ENCODE results near the gene LITAFD. TPM values are rescaled to one million over a fixed set of nuclear protein-coding genes. Genes with fewer than 3 reads are reported as not detected.

The LITAFD gene
- polyA plus RNA-seq, 1 experiment: not detected

- Histone ChIP-seq H3K27me3 (ENCODE audit: control insufficient read depth, insufficient read depth, low read length) (no peaks in the 10 kb centered on the region), H3K36me3 (ENCODE audit: control insufficient read depth, insufficient read depth, low read length) (peaks cover 13% of the 10 kb centered on the region), H3K4me3 (ENCODE audit: low read depth, low read length) (no peak overlapping the region)
- TF ChIP-seq, protein P1, sequence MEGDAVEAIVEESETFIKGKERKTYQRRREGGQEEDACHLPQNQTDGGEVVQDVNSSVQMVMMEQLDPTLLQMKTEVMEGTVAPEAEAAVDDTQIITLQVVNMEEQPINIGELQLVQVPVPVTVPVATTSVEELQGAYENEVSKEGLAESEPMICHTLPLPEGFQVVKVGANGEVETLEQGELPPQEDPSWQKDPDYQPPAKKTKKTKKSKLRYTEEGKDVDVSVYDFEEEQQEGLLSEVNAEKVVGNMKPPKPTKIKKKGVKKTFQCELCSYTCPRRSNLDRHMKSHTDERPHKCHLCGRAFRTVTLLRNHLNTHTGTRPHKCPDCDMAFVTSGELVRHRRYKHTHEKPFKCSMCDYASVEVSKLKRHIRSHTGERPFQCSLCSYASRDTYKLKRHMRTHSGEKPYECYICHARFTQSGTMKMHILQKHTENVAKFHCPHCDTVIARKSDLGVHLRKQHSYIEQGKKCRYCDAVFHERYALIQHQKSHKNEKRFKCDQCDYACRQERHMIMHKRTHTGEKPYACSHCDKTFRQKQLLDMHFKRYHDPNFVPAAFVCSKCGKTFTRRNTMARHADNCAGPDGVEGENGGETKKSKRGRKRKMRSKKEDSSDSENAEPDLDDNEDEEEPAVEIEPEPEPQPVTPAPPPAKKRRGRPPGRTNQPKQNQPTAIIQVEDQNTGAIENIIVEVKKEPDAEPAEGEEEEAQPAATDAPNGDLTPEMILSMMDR (IDR thresholded peaks at IDR 0.05; ENCODE audit: insufficient read depth, low read depth, low read length): no peak
- ChIA-PET POLR2A (no interaction called here), CTCF (interaction anchor here (0.9 to 2.9 kb wide), 3 partner anchors 14 to 321 kb away, joined by 3 to 6 read pairs (median 3); no protein-coding TSS in a partner anchor)
- DNase-seq (ENCODE audit: low read depth): no peak
Observed at GRCh38 chr16:8888951-8889892, 7.1 kb downstream of the LITAFD start.

GRCh38 chr16:8889893-8890548, 7.9 kb downstream of the LITAFD start:
- DNase-seq (ENCODE audit: low read depth): no peak
- TF ChIP-seq, protein P1 (IDR thresholded peaks at IDR 0.05; ENCODE audit: insufficient read depth, low read depth, low read length): no peak
- ChIA-PET CTCF (interaction anchor here (0.8 to 2.9 kb wide), 3 partner anchors 9 to 229 kb away, joined by 3 to 6 read pairs (median 5); no protein-coding TSS in a partner anchor), POLR2A (no interaction called here)
- Histone ChIP-seq H3K4me3 (ENCODE audit: low read depth, low read length) (no peak overlapping the region), H3K36me3 (ENCODE audit: control insufficient read depth, insufficient read depth, low read length) (peaks cover 18% of the 10 kb centered on the region), H3K27me3 (ENCODE audit: control insufficient read depth, insufficient read depth, low read length) (no peaks in the 10 kb centered on the region)

DNA sequence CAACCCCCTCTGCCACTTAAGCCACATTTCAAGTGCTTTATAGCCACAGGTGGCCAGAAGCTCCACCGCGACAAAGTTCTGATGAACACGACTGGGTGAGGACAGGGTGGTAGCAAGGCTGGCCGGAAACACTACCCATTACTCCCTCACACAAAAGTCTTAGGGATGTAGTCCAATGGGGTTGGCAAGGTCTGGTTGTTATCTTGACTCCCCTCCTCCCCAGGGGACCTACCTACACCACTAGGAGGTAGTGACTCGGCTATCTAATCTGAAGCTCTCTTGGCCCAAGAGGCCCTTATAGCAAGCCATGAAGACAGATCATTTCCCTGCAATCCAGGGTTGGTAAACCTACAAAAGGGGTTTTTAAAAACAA, 8.4 kb downstream of the LITAFD start:
- peaks cover 20% of the 10 kb centered on the region for H3K36me3 ChIP-seq (ENCODE audit: control insufficient read depth, insufficient read depth, low read length)
- no peak overlapping the region for H3K4me3 ChIP-seq (ENCODE audit: low read depth, low read length)
- TF ChIP-seq, protein P1 (IDR thresholded peaks at IDR 0.05; ENCODE audit: insufficient read depth, low read depth, low read length): no peak
- no peak for DNase-seq (ENCODE audit: low read depth)
- POLR2A ChIA-PET: no interaction called here
- CTCF ChIA-PET: interaction anchor here (0.5 to 2.9 kb wide), 6 partner anchors 9 to 230 kb away, joined by 3 to 6 read pairs (median 3); no protein-coding TSS in a partner anchor
- no peaks in the 10 kb centered on the region for H3K27me3 ChIP-seq (ENCODE audit: control insufficient read depth, insufficient read depth, low read length)

- no peaks in the 10 kb centered on the region for H3K27me3 ChIP-seq (ENCODE audit: control insufficient read depth, insufficient read depth, low read length)
- TF ChIP-seq, protein P1 (IDR thresholded peaks at IDR 0.05; ENCODE audit: insufficient read depth, low read depth, low read length): no peak
- no peak overlapping the region for H3K4me3 ChIP-seq (ENCODE audit: low read depth, low read length)
- ChIA-PET CTCF (interaction anchor here (0.7 to 1.5 kb wide), 3 partner anchors 9 to 116 kb away, joined by 3 to 5 read pairs (median 4); no protein-coding TSS in a partner anchor), POLR2A (interaction anchor here (0.8 kb wide), 1 partner anchor 155 kb away, joined by 4 read pairs; no protein-coding TSS in a partner anchor)
- DNase-seq (ENCODE audit: low read depth): no peak
- H3K36me3 ChIP-seq (ENCODE audit: control insufficient read depth, insufficient read depth, low read length): peaks cover 25% of the 10 kb centered on the region
Observed at GRCh38 chr16:8892101-8892575, 10.0 kb downstream of the LITAFD start.

GRCh38 chr16:8893426-8893825, 11.3 kb downstream of the LITAFD start:
- CTCF ChIA-PET: interaction anchor here (1.0 to 1.5 kb wide), 4 partner anchors 8 to 115 kb away, joined by 3 to 5 read pairs (median 4); no protein-coding TSS in a partner anchor
- H3K36me3 ChIP-seq (ENCODE audit: control insufficient read depth, insufficient read depth, low read length): peaks cover 31% of the 10 kb centered on the region
- no peak overlapping the region for H3K4me3 ChIP-seq (ENCODE audit: low read depth, low read length)
- TF ChIP-seq, protein P1 (IDR thresholded peaks at IDR 0.05; ENCODE audit: insufficient read depth, low read depth, low read length): no peak
- DNase-seq (ENCODE audit: low read depth): no peak
- POLR2A ChIA-PET: no interaction called here
- H3K27me3 ChIP-seq (ENCODE audit: control insufficient read depth, insufficient read depth, low read length): no peaks in the 10 kb centered on the region
